Effector memory CD4-positive, alpha-beta T cell (primary cell): ENCODE measurements around the gene DPP10.

ENCODE experiments used
- DNase-seq, 3 donors: peaks; one replicate each; pipeline ENCODE4 v3.0.0-alpha.2; 2020
- H3K27ac ChIP-seq: 2 replicates; pipeline ENCODE4 v1.7.0; 2013; ENCODE audit warnings: mild to moderate bottlenecking, low read length, moderate library complexity; ENCODE audit not compliant: insufficient read depth, poor library complexity, severe bottlenecking
- H3K27me3 ChIP-seq: replicated peaks from 2 replicates; pipeline ENCODE4 v1.7.0; 2013; ENCODE audit warnings: mild to moderate bottlenecking, low read length; ENCODE audit not compliant: insufficient read depth, control insufficient read depth, poor library complexity, severe bottlenecking
- H3K36me3 ChIP-seq: 2 replicates; pipeline ENCODE4 v1.7.0; 2013; ENCODE audit warnings: mild to moderate bottlenecking, low read length, moderate library complexity; ENCODE audit not compliant: control insufficient read depth, insufficient read depth
- H3K4me1 ChIP-seq: 2 replicates; pipeline ENCODE4 v1.7.0; 2013; ENCODE audit warnings: low read length, mild to moderate bottlenecking; ENCODE audit not compliant: control insufficient read depth, insufficient read depth, poor library complexity, severe bottlenecking
- H3K4me3 ChIP-seq: 2 replicates; pipeline ENCODE4 v1.7.0; 2013; ENCODE audit warnings: low read length, low read depth, mild to moderate bottlenecking; ENCODE audit not compliant: insufficient read depth, poor library complexity, severe bottlenecking
- H3K9me3 ChIP-seq: 2 replicates; pipeline ENCODE4 v1.7.0; 2013; ENCODE audit warnings: mild to moderate bottlenecking, low read length, moderate library complexity; ENCODE audit not compliant: control insufficient read depth

Gene DPP10

DNA sequence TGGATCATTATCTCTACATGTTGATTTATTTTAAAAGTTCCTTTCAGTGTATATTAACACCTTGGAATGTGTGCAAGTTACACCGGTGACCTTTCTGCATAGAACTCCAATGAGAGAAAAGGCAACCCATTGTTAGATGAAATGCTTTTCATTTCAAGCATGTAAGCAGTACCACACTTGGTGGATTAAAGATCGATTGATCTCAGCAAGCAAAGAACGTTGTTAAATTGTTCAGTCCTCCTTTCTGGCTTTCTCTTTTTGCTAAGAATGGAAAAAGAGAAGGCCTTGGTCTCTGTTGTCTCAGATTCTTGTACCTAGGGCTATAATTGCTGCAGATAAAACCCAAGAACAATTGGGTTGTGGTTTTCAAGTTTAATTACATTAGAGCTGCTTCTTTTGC lies 843.0 kb downstream of the DPP10 start:
- Histone ChIP-seq H3K4me3 (no peak overlapping the region), H3K9me3 (no peaks in the 10 kb centered on the region), H3K27me3 (no peaks in the 10 kb centered on the region), H3K36me3 (no peaks in the 10 kb centered on the region), H3K4me1 (no peaks in the 10 kb centered on the region), H3K27ac (no peak overlapping the region)
- no peak for DNase-seq

DNA sequence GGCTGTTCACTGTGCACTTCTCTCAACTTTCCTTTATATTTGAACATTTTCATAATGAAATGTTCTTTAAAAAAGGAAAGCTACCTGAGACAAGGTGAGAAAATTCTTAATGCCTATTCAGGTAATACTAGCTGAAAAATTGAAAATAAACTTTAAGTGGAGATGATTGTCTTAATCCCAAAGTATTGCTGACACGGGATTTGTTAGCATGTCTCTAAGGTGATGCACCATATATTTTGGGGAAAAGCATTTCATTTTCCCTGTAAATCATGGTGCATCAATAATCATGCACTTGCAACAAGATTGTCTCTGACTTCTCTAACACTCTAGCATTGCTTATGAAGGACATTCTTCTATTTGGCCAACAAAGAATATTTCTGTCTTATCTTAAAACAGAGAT lies 848.0 kb downstream of the DPP10 start:
- H3K27ac ChIP-seq = no peak overlapping the region
- H3K4me3 ChIP-seq = no peak overlapping the region
- H3K36me3 ChIP-seq = no peaks in the 10 kb centered on the region
- no peak for DNase-seq
- no peaks in the 10 kb centered on the region for H3K27me3 ChIP-seq
- H3K4me1 ChIP-seq = no peaks in the 10 kb centered on the region
- H3K9me3 ChIP-seq = no peaks in the 10 kb centered on the region

DNA sequence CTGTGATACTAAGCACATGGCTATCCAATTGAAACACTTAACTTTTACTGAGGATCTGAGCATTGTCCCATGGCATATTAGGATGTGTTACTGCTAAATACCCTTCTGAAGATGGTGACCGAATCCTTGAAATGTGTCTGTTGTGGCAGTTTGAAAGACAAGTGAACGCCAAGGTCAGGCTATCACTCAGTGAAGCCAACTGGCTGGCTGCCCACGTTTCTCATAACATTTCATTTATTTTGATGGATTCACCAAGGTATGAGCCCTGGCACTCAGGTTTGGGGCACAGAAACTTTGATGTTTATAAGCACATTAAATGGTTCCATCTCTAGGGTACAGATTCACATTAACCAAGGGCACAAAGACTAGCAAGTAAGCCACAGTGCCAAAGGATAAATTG lies 850.3 kb downstream of the DPP10 start:
- Histone ChIP-seq H3K4me3 (no peak overlapping the region), H3K9me3 (no peaks in the 10 kb centered on the region), H3K4me1 (no peaks in the 10 kb centered on the region), H3K27me3 (no peaks in the 10 kb centered on the region), H3K27ac (no peak overlapping the region), H3K36me3 (no peaks in the 10 kb centered on the region)
- no peak for DNase-seq

DNA sequence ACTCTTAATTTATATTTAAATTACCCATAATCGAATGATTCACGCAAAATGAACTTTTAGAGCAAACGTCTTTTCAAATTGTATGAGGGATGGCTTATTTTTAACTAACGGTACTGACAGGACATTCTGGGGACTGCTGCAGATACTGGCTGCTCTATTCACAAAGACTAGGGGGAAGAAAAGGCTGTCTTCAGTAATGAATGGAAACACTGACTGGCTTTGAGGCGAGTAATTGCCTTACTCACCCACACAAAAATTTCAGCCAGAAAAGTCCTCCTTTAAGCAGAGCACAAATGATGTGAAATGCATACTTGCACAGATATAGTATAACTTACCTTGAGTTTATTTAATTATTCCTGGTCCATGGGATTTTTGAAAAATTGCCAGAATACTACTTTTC lies 852.6 kb downstream of the DPP10 start:
- Histone ChIP-seq H3K9me3 (no peaks in the 10 kb centered on the region), H3K36me3 (no peaks in the 10 kb centered on the region), H3K4me1 (no peaks in the 10 kb centered on the region), H3K27me3 (no peaks in the 10 kb centered on the region), H3K4me3 (no peak overlapping the region), H3K27ac (no peak overlapping the region)
- DNase-seq = no peak

DNA sequence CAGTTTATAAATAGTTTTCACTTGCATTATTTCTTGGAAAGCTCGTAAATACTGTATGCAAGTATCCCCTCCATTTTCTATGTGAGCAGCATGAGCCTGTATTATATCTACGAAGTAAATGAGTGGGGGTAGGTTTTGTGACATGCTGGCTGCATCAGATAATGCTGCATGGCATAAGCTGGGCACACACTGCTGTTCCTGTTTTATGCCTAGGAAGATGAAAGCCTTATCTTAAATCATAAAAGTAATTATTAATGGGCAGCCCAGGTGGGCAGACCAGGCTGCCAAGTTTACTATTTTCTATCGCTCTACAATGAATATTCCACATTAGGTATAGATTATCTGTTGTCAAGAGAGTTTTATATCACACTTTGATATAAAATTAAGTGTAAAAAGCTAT lies 854.6 kb downstream of the DPP10 start:
- Histone ChIP-seq H3K27me3 (no peaks in the 10 kb centered on the region), H3K4me3 (no peak overlapping the region), H3K4me1 (no peaks in the 10 kb centered on the region), H3K27ac (no peak overlapping the region), H3K9me3 (no peaks in the 10 kb centered on the region), H3K36me3 (no peaks in the 10 kb centered on the region)
- no peak for DNase-seq

DNA sequence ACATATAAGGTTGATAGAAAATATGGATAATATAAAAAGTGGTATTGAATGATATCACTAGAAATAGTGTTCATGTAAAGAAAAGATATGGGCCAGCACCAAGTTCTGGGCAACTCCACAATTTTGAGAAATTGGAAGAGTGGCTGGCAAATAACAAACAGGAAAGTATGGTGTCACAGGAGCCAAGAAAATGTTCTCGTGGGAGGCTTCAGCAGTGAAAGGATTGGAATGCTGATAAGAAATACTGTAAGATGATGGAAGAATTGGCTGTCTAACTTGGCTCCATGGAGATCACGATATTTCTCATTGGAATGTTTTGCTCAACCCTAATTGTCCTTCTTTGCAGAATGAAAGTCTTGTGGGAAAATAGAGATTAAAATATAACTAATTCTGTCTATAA lies 856.8 kb downstream of the DPP10 start:
- Histone ChIP-seq H3K9me3 (no peaks in the 10 kb centered on the region), H3K36me3 (no peaks in the 10 kb centered on the region), H3K27ac (no peak overlapping the region), H3K4me1 (no peaks in the 10 kb centered on the region), H3K4me3 (no peak overlapping the region), H3K27me3 (no peaks in the 10 kb centered on the region)
- no peak for DNase-seq

DNA sequence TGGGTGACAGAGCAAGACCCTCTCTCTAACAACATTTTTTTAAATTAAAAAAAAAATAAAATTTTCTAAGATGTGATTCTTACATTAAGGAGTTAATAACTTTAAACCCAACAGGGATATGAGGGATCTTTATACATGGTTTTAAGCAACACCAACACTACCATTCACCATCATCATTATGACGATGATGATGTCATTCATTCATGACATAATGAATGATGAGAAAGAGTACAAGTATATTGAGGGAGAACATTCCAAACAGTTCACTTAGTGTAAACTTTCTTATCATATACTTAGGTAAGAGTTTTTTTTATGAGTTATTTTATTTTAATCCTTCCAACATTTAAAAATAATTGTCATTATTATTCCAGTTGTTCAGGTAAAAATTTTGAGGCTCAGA lies 863.3 kb downstream of the DPP10 start:
- Histone ChIP-seq H3K27me3 (no peaks in the 10 kb centered on the region), H3K36me3 (no peaks in the 10 kb centered on the region), H3K4me3 (no peak overlapping the region), H3K27ac (no peak overlapping the region), H3K9me3 (no peaks in the 10 kb centered on the region), H3K4me1 (no peaks in the 10 kb centered on the region)
- DNase-seq = no peak

DNA sequence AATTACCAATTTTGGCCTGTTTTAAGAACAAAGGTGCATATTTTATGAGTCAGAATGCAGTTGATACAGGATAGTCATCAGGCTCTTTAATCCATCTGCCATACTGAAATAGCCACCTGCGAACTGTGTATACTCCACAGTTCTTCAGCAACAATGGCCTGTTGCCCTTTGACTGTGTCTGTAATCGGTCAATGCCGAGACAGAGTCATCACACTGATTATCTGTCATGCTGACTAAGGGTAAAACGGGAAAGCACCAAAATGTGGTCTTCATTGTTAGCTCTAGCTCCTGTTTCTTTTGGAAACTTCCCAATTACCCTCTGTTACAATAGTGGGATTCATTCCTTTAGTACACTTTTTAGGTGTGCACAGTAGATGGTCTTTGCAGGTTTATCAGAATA lies 871.7 kb downstream of the DPP10 start:
- no peak for DNase-seq
- Histone ChIP-seq H3K4me3 (no peak overlapping the region), H3K27ac (no peak overlapping the region), H3K4me1 (no peaks in the 10 kb centered on the region), H3K9me3 (no peaks in the 10 kb centered on the region), H3K27me3 (no peaks in the 10 kb centered on the region), H3K36me3 (no peaks in the 10 kb centered on the region)

DNA sequence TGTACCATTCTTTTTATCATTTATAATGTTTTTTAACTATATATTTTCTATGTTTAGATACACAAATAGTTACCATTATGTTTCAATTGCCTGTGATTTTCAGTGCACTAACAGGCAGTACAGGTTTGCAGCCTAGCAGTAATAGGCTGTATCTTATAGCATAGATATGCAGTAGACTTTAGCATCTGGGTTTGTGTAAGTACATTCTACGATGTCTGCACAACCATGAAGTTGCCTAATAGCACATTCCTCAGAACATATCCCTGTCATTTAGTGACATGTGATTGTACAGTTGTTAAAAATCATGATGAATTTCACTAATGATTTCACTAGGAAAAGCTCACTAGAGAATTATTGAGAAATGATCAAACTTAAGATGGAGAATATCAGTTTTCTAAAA lies 884.6 kb downstream of the DPP10 start:
- DNase-seq = no peak
- Histone ChIP-seq H3K27me3 (no peaks in the 10 kb centered on the region), H3K4me1 (no peaks in the 10 kb centered on the region), H3K27ac (no peak overlapping the region), H3K9me3 (no peaks in the 10 kb centered on the region), H3K4me3 (no peak overlapping the region), H3K36me3 (no peaks in the 10 kb centered on the region)

DNA sequence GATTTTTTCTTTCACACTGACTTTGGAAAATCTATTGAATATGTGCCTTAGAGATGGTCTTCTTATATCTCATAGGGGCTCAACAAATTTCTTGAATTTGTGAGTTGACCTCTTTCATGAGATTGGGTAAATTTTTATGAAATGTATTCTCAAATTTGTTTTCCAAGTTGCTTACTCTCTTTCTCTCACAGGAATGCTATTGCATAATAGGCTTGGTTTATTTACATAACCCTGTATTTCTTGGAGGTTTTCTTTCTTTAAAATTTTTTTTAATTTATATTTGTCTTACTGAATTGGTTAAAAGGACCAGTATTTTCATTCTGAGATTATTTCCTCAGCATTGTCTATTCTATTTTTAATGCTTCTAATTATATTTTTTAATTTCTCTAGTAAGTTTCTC lies 917.1 kb downstream of the DPP10 start:
- Histone ChIP-seq H3K9me3 (no peaks in the 10 kb centered on the region), H3K27me3 (no peaks in the 10 kb centered on the region), H3K4me3 (no peak overlapping the region), H3K27ac (no peak overlapping the region), H3K4me1 (no peaks in the 10 kb centered on the region), H3K36me3 (no peaks in the 10 kb centered on the region)
- no peak for DNase-seq

DNA sequence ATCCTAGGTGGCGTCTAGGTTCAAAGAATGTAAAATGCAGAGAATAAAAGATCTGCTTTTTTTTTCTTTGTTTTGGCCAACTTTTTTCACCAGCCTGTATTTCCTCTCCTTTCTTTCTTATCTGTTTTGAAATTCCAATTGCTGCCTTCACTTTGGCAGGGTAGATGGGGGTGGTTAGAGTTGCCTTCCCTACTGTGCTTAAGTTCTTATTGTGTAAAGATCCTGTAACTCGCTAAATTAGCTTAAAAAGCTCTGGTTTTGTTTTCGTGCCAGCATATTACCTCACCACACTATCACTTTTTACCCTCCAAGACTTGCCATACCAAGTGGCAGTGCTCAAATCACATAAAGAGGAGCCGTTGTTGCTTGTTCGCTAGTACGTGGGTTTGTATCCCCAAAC lies 921.7 kb downstream of the DPP10 start:
- H3K36me3 ChIP-seq = no peaks in the 10 kb centered on the region
- H3K4me1 ChIP-seq = no peaks in the 10 kb centered on the region
- H3K9me3 ChIP-seq = no peaks in the 10 kb centered on the region
- H3K27ac ChIP-seq = no peak overlapping the region
- H3K4me3 ChIP-seq = no peak overlapping the region
- DNase-seq = no peak
- no peaks in the 10 kb centered on the region for H3K27me3 ChIP-seq
